Stimulated activated naive CD8-positive, alpha-beta T cell treated with anti-CD3 and anti-CD28 coated beads, Interleukin-15, amount 100 ng/mL, for 72 hours (primary cell): Measurements from ENCODE around the gene MAP6.
"Not testable (repeated sequence)": the region's sequence is repeated elsewhere in the genome, so short reads cannot be mapped to it uniquely, and the experiment has no call there.

ENCODE experiments used
- ATAC-seq: fragments of 150-1000 bp; cut with Tn5 transposase; 2 replicates; pipeline ENCODE4 v1.10.0; 2021; ENCODE audit warnings: mild to moderate bottlenecking, moderate library complexity
- DNase-seq, 2 donors: peaks; one replicate each; pipeline ENCODE4 v3.0.0; 2021 to 2022
- H3K27ac Mint-ChIP-seq, 2 donors: one replicate each; pipeline ENCODE4 v1.8.0; 2022; ENCODE audit warnings: mild to moderate bottlenecking in 2 of 2, mixed read lengths in 2 of 2, moderate library complexity in 2 of 2
- H3K27me3 Mint-ChIP-seq: one replicate; pipeline ENCODE4 v1.8.0; 2022; ENCODE audit warnings: mixed read lengths
- H3K4me1 Mint-ChIP-seq: one replicate; pipeline ENCODE4 v1.8.0; 2022; ENCODE audit warnings: mild to moderate bottlenecking, mixed read lengths
- H3K4me3 Mint-ChIP-seq, 2 donors: one replicate each; pipeline ENCODE4 v1.8.0; 2022; ENCODE audit warnings: mild to moderate bottlenecking in 2 of 2, mixed read lengths in 2 of 2, moderate library complexity in 1 of 2
- H3K9me3 Mint-ChIP-seq, 2 donors: one replicate each; pipeline ENCODE4 v1.8.0; 2022; ENCODE audit warnings: mixed read lengths in 2 of 2

Gene MAP6

GRCh38 chr11:75668451-75669297 is at the start of gene MAP6:
TSS of gene MAP6 (minus strand) at chr11:75669038. CDS start at chr11:75668369, 669 bp downstream.
- Mint-ChIP-seq H3K27me3 (peaks cover 87% of the 10 kb centered on the region), H3K4me1 (peaks cover 28% of the 10 kb centered on the region), H3K4me3 (peak within 1 kb of the TSS; percentile 92), H3K9me3 (peaks cover 0 to 13% of the 10 kb centered on the region in 2 donors), H3K27ac (no peak within 1 kb of the TSS)
- DNase-seq (peak; percentile 32 to 34), ATAC-seq (peak; percentile 57)

- Mint-ChIP-seq H3K4me1 (no peaks in the 10 kb centered on the region), H3K9me3 (no peaks in the 10 kb centered on the region), H3K27ac (peak within 1 kb of the TSS in 1 of 2 donors; percentile 48), H3K27me3 (no peaks in the 10 kb centered on the region), H3K4me3 (no peak within 1 kb of the TSS)
- ATAC-seq (no peak), DNase-seq (no peak)
These were observed 49.0 kb upstream of the MAP6 start, which contains the start of gene MOGAT2 for GRCh38 chr11:75717608-75718418. TSS of gene MOGAT2 (plus strand) at chr11:75717838. CDS start at chr11:75717889, 51 bp downstream.

DNA sequence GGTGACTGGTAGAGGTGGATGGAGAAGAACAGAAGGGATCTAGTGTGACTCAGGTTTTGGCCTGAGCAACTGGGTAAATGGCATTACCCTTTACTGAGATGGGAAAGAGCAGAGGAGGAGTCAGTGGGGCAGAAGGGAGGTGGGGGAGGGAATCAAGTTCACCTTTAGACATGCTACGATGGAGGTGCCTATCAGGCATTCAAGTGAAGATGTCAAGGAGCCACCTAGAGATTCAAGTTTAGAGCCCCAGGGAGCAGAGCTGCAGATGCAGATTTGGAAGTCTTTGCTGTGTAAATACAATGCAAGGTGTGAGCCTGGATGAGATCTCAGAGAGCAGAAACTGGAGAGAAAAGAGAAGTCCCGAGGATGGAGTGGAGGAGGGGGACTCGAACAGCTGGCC is 47.8 kb upstream of the MAP6 start:
- ATAC-seq = no peak

DNA sequence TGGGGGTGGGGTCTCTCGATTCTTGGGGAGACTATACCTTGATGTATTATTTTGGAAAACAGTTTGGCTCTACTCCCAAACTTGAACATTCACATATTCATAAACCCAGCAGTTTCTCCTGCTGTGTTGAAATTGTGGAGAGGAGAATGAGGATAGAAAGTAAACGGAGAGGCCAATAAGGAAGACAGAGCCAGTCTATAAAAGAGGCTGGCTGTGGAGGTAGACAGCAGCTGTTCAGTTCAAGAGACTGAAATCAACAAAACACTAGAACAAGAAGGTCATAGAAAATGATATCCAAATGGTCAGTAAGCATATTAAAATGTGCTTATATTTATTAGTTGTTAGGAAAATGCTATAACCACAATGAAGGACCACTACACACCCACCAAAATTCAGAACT is 46.9 kb upstream of the MAP6 start:
- no peaks in the 10 kb centered on the region for H3K27me3 Mint-ChIP-seq

More for the DNA sequence above, 47.8 kb upstream of the MAP6 start:
- no peak for DNase-seq
- Mint-ChIP-seq H3K9me3 (no peaks in the 10 kb centered on the region), H3K27ac (peak overlapping the region in 1 of 2 donors; percentile 23), H3K4me1 (no peaks in the 10 kb centered on the region), H3K4me3 (no peak overlapping the region), H3K27me3 (no peaks in the 10 kb centered on the region)

GRCh38 chr11:75714211-75714610 is 45.4 kb upstream of the MAP6 start:
- Mint-ChIP-seq H3K4me1 (no peaks in the 10 kb centered on the region), H3K4me3 (no peak overlapping the region), H3K27me3 (no peaks in the 10 kb centered on the region), H3K9me3 (no peaks in the 10 kb centered on the region), H3K27ac (no peak overlapping the region)
- DNase-seq = no peak
- ATAC-seq = no peak

More for the DNA sequence above, 46.9 kb upstream of the MAP6 start:
- Mint-ChIP-seq H3K4me1 (no peaks in the 10 kb centered on the region), H3K27ac (no peak overlapping the region), H3K9me3 (no peaks in the 10 kb centered on the region), H3K4me3 (no peak overlapping the region)
- DNase-seq = no peak
- ATAC-seq = no peak

DNA sequence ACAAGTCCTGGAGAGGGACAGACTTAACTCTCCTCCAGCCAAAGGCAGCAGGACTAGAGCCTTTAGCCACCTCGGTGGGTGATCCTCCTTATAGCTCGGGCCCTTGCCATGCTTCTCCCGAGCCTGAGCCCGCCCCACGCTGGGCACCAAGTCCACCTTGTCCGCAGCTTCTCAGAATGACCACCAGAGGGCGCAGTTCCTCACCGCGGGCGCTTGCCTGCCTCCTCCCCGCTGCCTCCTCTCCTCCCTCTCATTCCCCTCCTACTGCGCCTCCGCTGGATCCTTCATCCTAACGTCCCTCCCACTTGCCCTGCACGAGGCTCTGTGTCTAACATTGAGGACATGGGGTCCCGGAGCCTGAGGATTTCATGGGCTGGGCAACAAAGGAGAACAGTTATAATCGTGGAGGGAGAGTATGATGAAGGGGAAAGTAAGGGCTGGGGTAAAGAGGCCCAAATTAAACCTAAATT is 37.5 kb upstream of the MAP6 start:
- ATAC-seq = peak; percentile 90
- peak overlapping the region in 1 of 2 donors; percentile 39 for H3K4me3 Mint-ChIP-seq

DNA sequence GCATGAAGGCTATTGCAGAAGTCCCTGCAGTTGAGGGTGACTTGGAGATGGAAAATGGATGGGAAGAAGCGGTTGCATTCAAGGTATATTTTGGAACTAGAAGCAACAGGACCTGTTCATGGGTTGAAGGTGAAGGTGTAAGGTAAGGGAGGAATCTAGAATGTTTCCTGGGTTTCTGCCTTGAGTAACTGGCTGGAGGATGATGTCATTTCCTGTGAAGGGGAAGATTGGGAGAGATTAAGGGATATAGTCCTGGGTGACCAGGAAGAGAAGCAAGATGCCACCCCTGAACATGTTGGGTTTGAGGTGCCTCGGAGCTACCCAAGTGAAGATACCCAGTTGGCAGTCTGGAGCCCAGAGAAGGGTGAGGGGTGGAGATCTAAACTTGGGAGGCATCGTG is 36.7 kb upstream of the MAP6 start:
- Mint-ChIP-seq H3K4me1 (peaks cover 13% of the 10 kb centered on the region), H3K27ac (no peak overlapping the region), H3K4me3 (peak overlapping the region in 1 of 2 donors; percentile 2), H3K27me3 (peaks cover 25% of the 10 kb centered on the region), H3K9me3 (no peaks in the 10 kb centered on the region)
- ATAC-seq (no peak), DNase-seq (no peak)

More for the DNA sequence above, 37.5 kb upstream of the MAP6 start:
- peak; percentile 65 to 67 for DNase-seq
- no peak overlapping the region for H3K27ac Mint-ChIP-seq
- H3K9me3 Mint-ChIP-seq = no peaks in the 10 kb centered on the region
- peaks cover 13% of the 10 kb centered on the region for H3K4me1 Mint-ChIP-seq
- H3K27me3 Mint-ChIP-seq = peaks cover 25% of the 10 kb centered on the region

GRCh38 chr11:75703695-75704237 is 34.9 kb upstream of the MAP6 start:
- H3K9me3 Mint-ChIP-seq = no peaks in the 10 kb centered on the region
- H3K4me3 Mint-ChIP-seq = no peak overlapping the region
- peaks cover 39% of the 10 kb centered on the region for H3K27me3 Mint-ChIP-seq
- peaks cover 13% of the 10 kb centered on the region for H3K4me1 Mint-ChIP-seq
- no peak for DNase-seq
- no peak for ATAC-seq
- H3K27ac Mint-ChIP-seq = no peak overlapping the region

- H3K9me3 Mint-ChIP-seq = no peaks in the 10 kb centered on the region
- H3K27me3 Mint-ChIP-seq = peaks cover 63% of the 10 kb centered on the region
- H3K4me3 Mint-ChIP-seq = no peak overlapping the region
- no peak for DNase-seq
- no peak for ATAC-seq
- peaks cover 6% of the 10 kb centered on the region for H3K4me1 Mint-ChIP-seq
- no peak overlapping the region for H3K27ac Mint-ChIP-seq
These were observed 32.1 kb upstream of the MAP6 start for GRCh38 chr11:75700940-75701339.

DNA sequence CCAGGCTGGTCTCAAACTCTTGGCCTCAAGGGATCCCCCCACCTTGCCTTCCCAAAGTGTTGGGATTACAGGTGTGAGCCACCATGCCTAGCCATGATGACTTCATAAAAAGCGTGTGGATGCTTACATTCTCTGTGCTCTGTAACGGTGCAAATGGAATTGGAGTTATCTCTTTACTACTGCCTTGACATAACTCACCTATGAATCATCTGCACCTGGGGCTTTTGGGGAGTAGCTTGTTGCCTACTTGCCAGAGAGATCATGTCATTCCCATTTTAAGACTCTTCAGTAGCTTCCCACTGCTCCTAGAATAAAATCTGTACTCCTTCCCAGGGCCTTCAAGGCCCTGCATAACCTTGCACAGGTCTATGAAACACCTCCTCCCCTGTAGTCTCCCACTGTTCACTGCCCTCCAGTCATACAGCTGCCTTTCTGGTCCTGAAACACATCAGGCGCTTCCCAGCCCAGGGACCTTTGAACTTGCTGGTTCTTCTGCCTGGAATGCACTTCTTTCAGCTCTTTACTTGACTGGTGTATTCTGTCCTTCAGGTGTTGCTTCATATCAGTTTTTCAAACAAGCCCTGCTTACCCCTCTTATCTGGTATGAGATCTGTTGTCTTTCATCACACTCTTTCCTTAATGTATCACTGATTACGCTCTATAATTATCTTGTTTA is 29.2 kb upstream of the MAP6 start:
- Mint-ChIP-seq H3K4me3 (no peak overlapping the region), H3K27ac (no peak overlapping the region), H3K27me3 (peaks cover 71% of the 10 kb centered on the region), H3K9me3 (no peaks in the 10 kb centered on the region), H3K4me1 (no peaks in the 10 kb centered on the region)
- ATAC-seq (no peak), DNase-seq (no peak)

- no peak for DNase-seq
These were observed 23.0 kb upstream of the MAP6 start for GRCh38 chr11:75691804-75692203.

GRCh38 chr11:75689863-75690609 is 21.2 kb upstream of the MAP6 start:
- Mint-ChIP-seq H3K9me3 (peaks cover 17 to 23% of the 10 kb centered on the region in 2 donors), H3K4me1 (peaks cover 31% of the 10 kb centered on the region), H3K27ac (peak overlapping the region; percentile 69 to 79), H3K27me3 (peaks cover 90% of the 10 kb centered on the region), H3K4me3 (peak overlapping the region; percentile 55)
- DNase-seq = peak; percentile 23 to 26
- ATAC-seq = peak; percentile 89

More at GRCh38 chr11:75691804-75692203, 23.0 kb upstream of the MAP6 start:
- ATAC-seq = no peak
- Mint-ChIP-seq H3K4me3 (no peak overlapping the region), H3K27me3 (peaks cover 90% of the 10 kb centered on the region), H3K27ac (no peak overlapping the region), H3K4me1 (peaks cover 31% of the 10 kb centered on the region), H3K9me3 (peaks cover 2 to 5% of the 10 kb centered on the region in 2 donors)

DNA sequence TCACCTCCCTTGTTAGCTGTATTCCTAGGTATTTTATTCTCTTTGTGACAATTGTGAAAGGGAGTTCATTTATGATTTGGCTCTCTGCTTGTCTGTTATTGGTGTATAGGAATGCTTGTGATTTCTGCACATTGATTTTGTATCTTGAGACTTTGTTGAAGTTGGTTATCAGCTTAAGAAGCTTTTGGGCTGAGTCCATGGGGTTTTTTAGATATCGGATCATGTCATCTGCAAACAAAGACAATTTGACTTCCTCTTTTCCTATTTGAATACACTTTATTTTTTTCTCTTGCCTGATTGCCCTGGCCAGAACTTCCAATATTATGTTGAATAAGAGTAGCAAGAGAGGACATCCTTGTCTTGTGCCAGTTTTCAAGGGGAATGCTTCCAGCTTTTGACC is 15.0 kb upstream of the MAP6 start:
- peaks cover 87% of the 10 kb centered on the region for H3K27me3 Mint-ChIP-seq
- H3K9me3 Mint-ChIP-seq = peaks cover 25 to 30% of the 10 kb centered on the region in 2 donors
- not testable (repeated sequence) for H3K4me1 Mint-ChIP-seq, H3K27ac Mint-ChIP-seq, DNase-seq, H3K4me3 Mint-ChIP-seq, ATAC-seq

- no peak overlapping the region for H3K4me3 Mint-ChIP-seq
- peaks cover 77% of the 10 kb centered on the region for H3K27me3 Mint-ChIP-seq
- H3K27ac Mint-ChIP-seq = no peak overlapping the region
- no peak for ATAC-seq
- peaks cover 14% of the 10 kb centered on the region for H3K4me1 Mint-ChIP-seq
- H3K9me3 Mint-ChIP-seq = peaks cover 2 to 4% of the 10 kb centered on the region in 2 donors
- no peak for DNase-seq
These were observed 10.7 kb upstream of the MAP6 start for GRCh38 chr11:75679566-75679965.
